Activated CD4-positive, alpha-beta T cell treated with anti-CD3 and anti-CD28 coated beads, Interleukin-2, amount 50 U/mL, for 16 hours (primary cell): ENCODE results near the gene CCDC197.
A peak's percentile ranks its signal among the peaks of the same experiment; 100 is the strongest.

ENCODE experiments used
- DNase-seq: peaks from one replicate; pipeline ENCODE4 v3.0.0-alpha.2; 2020

CCDC197 gene

GRCh38 chr14:93980456-93981201 lies 16.5 kb upstream of the CCDC197 start:
- no peak for DNase-seq

GRCh38 chr14:93981316-93982229 lies 15.5 kb upstream of the CCDC197 start:
- DNase-seq, result no peak

- no peak for DNase-seq
Measured at GRCh38 chr14:93982230-93983007, 14.7 kb upstream of the CCDC197 start.

GRCh38 chr14:93984070-93984469 lies 13.0 kb upstream of the CCDC197 start:
- DNase-seq, result no peak

GRCh38 chr14:93984987-93985410 lies 12.1 kb upstream of the CCDC197 start:
- no peak for DNase-seq

- DNase-seq, result no peak
Measured at GRCh38 chr14:93986955-93987354, 10.1 kb upstream of the CCDC197 start.

- no peak for DNase-seq
Measured at GRCh38 chr14:93987376-93987775, 9.7 kb upstream of the CCDC197 start.

GRCh38 chr14:93987815-93988476 lies 9.2 kb upstream of the CCDC197 start:
- DNase-seq, result no peak

- DNase-seq, result no peak
Measured at GRCh38 chr14:93989939-93990338, 7.2 kb upstream of the CCDC197 start.

- DNase-seq, result no peak
Measured at GRCh38 chr14:93991212-93991611, 5.9 kb upstream of the CCDC197 start.

- DNase-seq, result no peak
Measured at GRCh38 chr14:93991649-93992048, 5.5 kb upstream of the CCDC197 start.

GRCh38 chr14:93993382-93993781 lies 3.7 kb upstream of the CCDC197 start:
- DNase-seq, result no peak

- peak; percentile 50 for DNase-seq
Measured at GRCh38 chr14:93994919-93995682, 2.0 kb upstream of the CCDC197 start.

- no peak for DNase-seq
Measured at GRCh38 chr14:93996130-93996695, 888 bp upstream of the CCDC197 start.

GRCh38 chr14:93997916-93998870 lies 1.1 kb downstream of the CCDC197 start:
- DNase-seq, result no peak

- no peak for DNase-seq
Measured at GRCh38 chr14:93998871-93999403, 1.8 kb downstream of the CCDC197 start.

GRCh38 chr14:93999573-93999972 lies 2.5 kb downstream of the CCDC197 start:
- no peak for DNase-seq

GRCh38 chr14:94000267-94000666 lies 3.2 kb downstream of the CCDC197 start:
- no peak for DNase-seq

- DNase-seq, result no peak
Measured at GRCh38 chr14:94001016-94001415, 3.9 kb downstream of the CCDC197 start.
